ENCODE results near the gene DNMT3A. TPM values are rescaled to one million over a fixed set of nuclear protein-coding genes. Genes with fewer than 3 reads are reported as not detected.

Gene DNMT3A
- total RNA-seq, 1 experiment from 2014 or later, result 215 TPM

- H3K18ac ChIP-seq (ENCODE audit: insufficient read length, low read depth, low read length), result no peak overlapping the region
- H2AK5ac ChIP-seq (ENCODE audit: insufficient read length, low read length), result no peak overlapping the region
- Mint-ChIP-seq H3K27ac (no peak overlapping the region), H3K4me1 (peaks cover 60 to 64% of the 10 kb centered on the region in 2 experiments), H3K9me3 (no peaks in the 10 kb centered on the region), H3K36me3 (ENCODE audit: insufficient read depth in 1 of 3, low read depth in 3 of 3) (peaks cover 30 to 36% (median 33%) of the 10 kb centered on the region in 3 experiments), H3K4me3 (no peak overlapping the region), H3K27me3 (ENCODE audit: low read depth) (no peaks in the 10 kb centered on the region; the same call in 1 of the 2 replicates)
- no peaks in the 10 kb centered on the region for H3K27me3 ChIP-seq (ENCODE audit: insufficient read depth, low read length)
- peaks cover 18% of the 10 kb centered on the region for H3K23me2 ChIP-seq (ENCODE audit: insufficient read length, low read depth, low read length, poor library complexity, severe bottlenecking)
- no peak overlapping the region for H2BK15ac ChIP-seq (ENCODE audit: low read depth, low read length)
- no peak overlapping the region for H3K14ac ChIP-seq (ENCODE audit: insufficient read depth, low read length)
- H2BK120ac ChIP-seq (ENCODE audit: low read depth, low read length, poor library complexity, severe bottlenecking), result no peak overlapping the region
- H2AFZ ChIP-seq (ENCODE audit: low read length), result no peak overlapping the region
- H2BK20ac ChIP-seq (ENCODE audit: low read depth, low read length, poor library complexity, severe bottlenecking), result no peak overlapping the region
- H3K9ac ChIP-seq (ENCODE audit: extremely low read depth, insufficient read length, low read length), result no peak overlapping the region
- no peaks in the 10 kb centered on the region for H4K20me1 ChIP-seq (ENCODE audit: control insufficient read depth, insufficient read depth, insufficient read length)
- no CpG with 5 or more reads among the region's 1 CpG for WGBS (ENCODE audit: extremely low coverage, insufficient read length, low lambda C conversion rate)
- no peaks in the 10 kb centered on the region for H3K9me3 ChIP-seq (ENCODE audit: control insufficient read depth, low read depth, low read length)
- H3K79me2 ChIP-seq (ENCODE audit: insufficient read depth, low read length), result peaks cover 9% of the 10 kb centered on the region; the same call in 1 of the 2 replicates
- no peak overlapping the region for H4K8ac ChIP-seq (replicated peaks; ENCODE audit: insufficient read length, low read depth, low read length)
- H4K5ac ChIP-seq (ENCODE audit: insufficient read length, low read depth, low read length), result no peak overlapping the region
- H3K56ac ChIP-seq (ENCODE audit: insufficient read length, low read depth, low read length), result no peak overlapping the region
- no peak overlapping the region for H2BK5ac ChIP-seq (ENCODE audit: insufficient read length, low read length)
- H4K91ac ChIP-seq (ENCODE audit: insufficient read length, low read depth, low read length), result no peak overlapping the region
- TF ChIP-seq, protein P1, sequence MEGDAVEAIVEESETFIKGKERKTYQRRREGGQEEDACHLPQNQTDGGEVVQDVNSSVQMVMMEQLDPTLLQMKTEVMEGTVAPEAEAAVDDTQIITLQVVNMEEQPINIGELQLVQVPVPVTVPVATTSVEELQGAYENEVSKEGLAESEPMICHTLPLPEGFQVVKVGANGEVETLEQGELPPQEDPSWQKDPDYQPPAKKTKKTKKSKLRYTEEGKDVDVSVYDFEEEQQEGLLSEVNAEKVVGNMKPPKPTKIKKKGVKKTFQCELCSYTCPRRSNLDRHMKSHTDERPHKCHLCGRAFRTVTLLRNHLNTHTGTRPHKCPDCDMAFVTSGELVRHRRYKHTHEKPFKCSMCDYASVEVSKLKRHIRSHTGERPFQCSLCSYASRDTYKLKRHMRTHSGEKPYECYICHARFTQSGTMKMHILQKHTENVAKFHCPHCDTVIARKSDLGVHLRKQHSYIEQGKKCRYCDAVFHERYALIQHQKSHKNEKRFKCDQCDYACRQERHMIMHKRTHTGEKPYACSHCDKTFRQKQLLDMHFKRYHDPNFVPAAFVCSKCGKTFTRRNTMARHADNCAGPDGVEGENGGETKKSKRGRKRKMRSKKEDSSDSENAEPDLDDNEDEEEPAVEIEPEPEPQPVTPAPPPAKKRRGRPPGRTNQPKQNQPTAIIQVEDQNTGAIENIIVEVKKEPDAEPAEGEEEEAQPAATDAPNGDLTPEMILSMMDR (conservative IDR thresholded peaks at IDR 0.05), result no peak
- peaks cover 27% of the 10 kb centered on the region for H3K4me1 ChIP-seq (ENCODE audit: insufficient read depth, low read length)
- no peak overlapping the region for H3K4ac ChIP-seq (ENCODE audit: low read depth, low read length)
- no peak overlapping the region for H3K23ac ChIP-seq (ENCODE audit: insufficient read length, low read depth, low read length)
- no peak overlapping the region for H3K27ac ChIP-seq (ENCODE audit: insufficient read length, low read depth, low read length)
- no peak for DNase-seq
- no peak overlapping the region for H3K4me2 ChIP-seq (ENCODE audit: insufficient read depth, insufficient read length, low read length)
- H3K79me1 ChIP-seq (ENCODE audit: insufficient read depth, low read depth, low read length, poor library complexity, severe bottlenecking), result no peaks in the 10 kb centered on the region
- no peak overlapping the region for H2BK12ac ChIP-seq (ENCODE audit: insufficient read length, low read depth, low read length)
- H3T11ph ChIP-seq (ENCODE audit: low read length), result no peak overlapping the region
Observed at GRCh38 chr2:25254961-25255360, 86.8 kb downstream of the DNMT3A start.

Data from H9 (cell line).